ENCODE data around the gene TTC23L.

TTC23L gene

GRCh38 chr5:34833976-34834793 lies 4.8 kb upstream of the TTC23L start:
- no peak for DNase-seq

- DNase-seq: no peak
Observed at GRCh38 chr5:34834794-34835089, 4.2 kb upstream of the TTC23L start.

GRCh38 chr5:34835664-34836063 lies 3.3 kb upstream of the TTC23L start:
- DNase-seq: no peak

GRCh38 chr5:34841816-34842215 lies 2.9 kb downstream of the TTC23L start:
- no peak for DNase-seq

- DNase-seq: no peak
Observed at GRCh38 chr5:34842554-34842953, 3.6 kb downstream of the TTC23L start.

- DNase-seq: no peak
Observed at GRCh38 chr5:34843497-34843896, 4.5 kb downstream of the TTC23L start.

- DNase-seq: no peak
Observed at GRCh38 chr5:34844106-34844505, 5.1 kb downstream of the TTC23L start.

- DNase-seq: no peak
Observed at GRCh38 chr5:34844999-34845398, 6.0 kb downstream of the TTC23L start.

GRCh38 chr5:34847056-34847455 lies 8.1 kb downstream of the TTC23L start:
- no peak for DNase-seq

GRCh38 chr5:34847552-34847951 lies 8.6 kb downstream of the TTC23L start:
- no peak for DNase-seq

- DNase-seq: no peak
Observed at GRCh38 chr5:34848230-34848629, 9.3 kb downstream of the TTC23L start.

- no peak for DNase-seq
Observed at GRCh38 chr5:34849253-34849652, 10.3 kb downstream of the TTC23L start.

- DNase-seq: no peak
Observed at GRCh38 chr5:34854459-34855174, 15.7 kb downstream of the TTC23L start.

GRCh38 chr5:34857161-34857560 lies 18.2 kb downstream of the TTC23L start:
- no peak for DNase-seq

GRCh38 chr5:34857894-34858293 lies 18.9 kb downstream of the TTC23L start:
- no peak for DNase-seq

- DNase-seq: no peak
Observed at GRCh38 chr5:34858790-34859189, 19.8 kb downstream of the TTC23L start.

- DNase-seq: no peak
Observed at GRCh38 chr5:34859253-34859652, 20.3 kb downstream of the TTC23L start.

GRCh38 chr5:34863946-34864345 lies 25.0 kb downstream of the TTC23L start:
- DNase-seq: no peak

- no peak for DNase-seq
Observed at GRCh38 chr5:34865091-34865490, 26.1 kb downstream of the TTC23L start.

GRCh38 chr5:34866989-34867471 lies 28.1 kb downstream of the TTC23L start:
- no peak for DNase-seq

GRCh38 chr5:34867660-34868059 lies 28.7 kb downstream of the TTC23L start:
- DNase-seq: no peak

- DNase-seq: no peak
Observed at GRCh38 chr5:34868791-34869190, 29.8 kb downstream of the TTC23L start.

- DNase-seq: no peak
Observed at GRCh38 chr5:34869256-34869655, 30.3 kb downstream of the TTC23L start.

- DNase-seq: no peak
Observed at GRCh38 chr5:34870382-34870781, 31.4 kb downstream of the TTC23L start.

GRCh38 chr5:34876275-34876674 lies 37.3 kb downstream of the TTC23L start:
- no peak for DNase-seq

Data from amniotic stem cell (primary cell).